SIG-M5 treated with dmso at 0.1 percent for 504 hours (cell line): ENCODE data around the gene TMEM250.

Experiments
- DNase-seq: peaks from one replicate; lab custom pipeline; 2025; ENCODE audit not compliant: unreplicated experiment; lab: John Stamatoyannopoulos, UW

TMEM250 gene

DNA sequence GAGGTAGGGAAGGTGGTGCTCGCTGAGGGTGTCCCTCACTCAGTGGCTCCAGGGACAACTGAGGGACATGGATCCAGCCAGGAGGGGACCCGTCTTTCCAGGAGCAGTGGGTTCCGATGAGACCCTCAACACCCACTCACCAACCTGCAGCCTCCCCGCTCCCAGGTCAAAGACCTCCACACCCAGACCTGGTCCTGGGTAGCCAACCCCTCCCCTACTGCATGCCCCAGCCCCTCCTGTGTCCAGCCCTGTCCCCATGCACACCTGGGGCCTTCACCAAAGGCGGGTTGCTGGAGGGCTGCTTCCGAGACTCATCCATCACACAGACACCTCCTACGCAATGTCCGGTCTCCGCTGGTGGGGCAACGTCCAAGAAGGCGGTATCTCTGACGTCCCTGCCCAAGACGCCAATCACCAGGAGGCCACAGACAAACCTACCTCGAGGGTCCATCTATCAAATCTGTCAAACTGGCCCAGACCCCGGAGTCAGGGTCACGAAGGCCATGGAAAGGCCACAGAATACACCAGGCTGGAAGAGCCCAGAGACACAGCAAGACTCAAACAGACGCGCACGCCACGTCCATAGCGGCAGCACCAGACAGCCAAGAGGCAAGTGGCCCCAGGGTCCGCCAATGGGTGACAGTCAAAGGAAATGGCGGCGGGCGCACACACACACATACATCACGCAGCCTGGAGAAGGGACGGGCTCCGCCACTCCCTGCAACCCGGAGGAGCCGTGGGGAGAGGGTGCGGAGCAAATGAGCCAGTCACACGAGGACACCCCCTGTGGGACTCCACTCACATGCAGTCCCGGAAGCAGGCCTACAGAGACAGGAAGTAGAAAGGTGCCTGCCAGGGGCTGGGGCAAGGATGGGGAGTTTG is 34.4 kb downstream of the TMEM250 start:
- DNase-seq = no peak

DNA sequence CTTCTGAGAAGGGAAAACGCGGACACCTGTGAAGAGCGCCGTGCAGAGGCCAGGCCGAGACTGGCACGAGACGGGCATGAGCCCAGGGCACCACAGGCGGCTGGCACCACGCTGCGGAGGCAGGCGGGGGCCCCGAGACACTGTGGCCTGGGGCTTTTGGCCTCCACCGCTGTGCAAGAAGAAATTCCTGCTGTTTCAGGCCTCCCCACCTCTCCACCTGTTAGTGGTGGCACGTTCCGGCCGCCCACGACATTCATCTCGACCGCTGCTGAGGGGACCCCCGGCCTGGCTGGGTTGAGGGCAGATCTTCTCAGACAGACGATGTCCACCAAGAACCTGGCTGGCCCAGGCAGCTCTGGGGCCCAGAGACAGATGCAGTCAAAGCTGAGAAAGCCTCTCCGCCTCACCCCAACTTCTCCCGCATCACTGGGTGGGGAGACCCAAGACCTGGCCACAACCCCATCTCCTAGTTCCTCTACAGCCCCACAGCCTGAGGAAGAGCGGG is 35.1 kb downstream of the TMEM250 start:
- DNase-seq = no peak

DNA sequence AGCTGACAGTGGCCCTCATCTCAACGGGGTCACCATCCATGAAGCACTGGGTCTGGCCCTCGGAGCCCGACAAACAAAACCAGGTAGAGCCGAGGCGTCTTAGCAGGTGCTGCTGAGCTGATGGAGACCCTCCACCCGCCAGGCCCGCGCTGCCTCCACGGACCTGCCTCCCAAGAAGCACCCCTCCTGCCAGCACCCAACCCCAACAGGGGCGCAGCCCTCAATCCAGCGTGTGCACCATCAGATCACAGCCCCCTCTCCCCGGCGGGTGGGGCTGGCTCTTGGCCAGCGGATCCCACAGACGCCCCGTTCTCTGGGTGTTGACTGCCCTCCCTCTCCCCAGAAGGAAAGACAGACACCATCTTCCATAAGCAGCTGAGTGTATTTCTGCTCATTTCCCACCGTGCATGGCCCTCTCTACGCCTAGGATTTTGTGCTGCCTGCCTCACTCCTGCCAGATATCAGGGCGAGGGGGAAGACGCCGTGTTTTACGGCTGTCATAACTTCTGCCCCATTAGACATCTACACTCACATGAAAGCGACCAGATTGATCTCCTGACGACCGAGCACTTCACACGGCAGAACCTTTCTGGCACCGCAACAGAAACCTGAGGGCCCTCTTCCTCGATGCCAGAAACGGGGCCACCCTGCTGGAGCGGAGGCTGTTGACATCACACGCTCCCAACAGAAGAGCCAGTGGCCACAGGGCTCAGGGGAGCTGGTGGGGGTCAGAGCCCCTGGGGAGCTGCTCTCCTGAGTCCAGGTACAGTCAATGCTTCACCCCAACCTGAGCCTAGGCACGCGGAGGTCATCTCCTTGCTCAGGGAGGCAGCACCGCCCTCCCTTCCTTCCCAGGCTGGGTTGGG is 35.9 kb downstream of the TMEM250 start:
- DNase-seq = no peak

DNA sequence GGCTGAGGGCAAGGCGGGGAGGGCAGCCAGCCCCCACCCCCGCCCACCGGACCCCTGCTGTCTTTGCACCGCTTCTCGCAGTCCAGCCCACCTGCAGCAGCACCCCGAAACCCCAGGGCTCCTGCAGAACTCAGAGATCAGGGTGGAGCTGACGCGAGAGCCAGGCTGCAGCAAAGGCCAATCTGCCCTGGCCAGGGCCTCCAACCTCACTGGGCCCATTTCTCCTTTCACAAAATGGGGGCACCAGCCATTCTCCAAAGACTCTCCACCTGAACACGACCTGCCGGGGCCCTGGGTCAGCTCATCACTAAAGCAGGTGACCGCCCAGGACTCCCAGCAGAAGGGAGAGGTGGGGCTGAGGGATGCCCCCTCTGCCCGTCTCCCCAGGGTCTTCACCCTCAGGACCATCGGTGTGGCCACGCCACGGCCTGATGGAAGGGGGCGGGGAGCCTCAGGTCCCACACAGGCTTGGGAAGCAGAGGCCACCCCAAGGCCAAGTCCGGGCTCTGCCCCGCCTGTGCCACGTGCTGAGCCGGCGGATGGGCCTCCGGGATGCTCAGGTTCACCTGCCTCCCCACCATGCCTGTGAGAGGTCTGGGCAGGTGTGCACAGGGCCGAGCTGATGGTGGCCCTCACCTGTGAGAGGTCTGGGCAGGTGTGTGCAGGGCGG is 36.7 kb downstream of the TMEM250 start:
- no peak for DNase-seq

DNA sequence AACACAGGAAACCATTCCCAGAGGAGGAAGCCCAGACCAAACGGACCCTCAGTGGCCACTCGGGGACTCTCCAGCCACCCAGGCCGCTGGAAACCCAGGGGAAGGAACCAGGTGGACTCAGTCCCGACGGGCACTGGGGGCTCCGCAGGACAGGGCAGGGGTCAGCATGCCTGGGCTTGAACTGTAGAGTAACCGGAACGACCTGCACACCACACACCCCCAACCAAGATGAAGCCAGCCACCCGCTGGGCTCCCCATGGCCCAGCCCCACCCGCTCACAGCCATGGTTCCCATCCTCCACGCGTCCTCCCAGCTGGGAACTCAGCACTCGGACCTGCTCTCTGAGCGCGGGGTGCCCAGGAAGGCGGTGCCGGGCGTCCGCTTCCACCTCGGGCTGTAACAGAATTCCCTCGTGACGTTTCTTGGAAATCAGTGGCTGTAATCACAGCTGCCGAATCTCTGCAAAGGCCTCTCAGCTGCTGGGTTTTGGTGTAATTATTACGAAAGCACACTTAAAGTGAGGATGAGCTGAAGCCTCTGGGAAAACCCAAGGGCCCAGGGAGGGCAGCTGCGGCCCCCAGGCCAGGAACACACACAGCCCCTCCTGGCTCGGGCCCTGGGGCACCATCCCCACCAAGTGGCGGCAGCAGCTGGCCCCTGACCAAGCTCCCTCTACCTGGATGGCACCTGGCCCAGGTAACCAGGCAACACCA is 37.4 kb downstream of the TMEM250 start:
- DNase-seq = no peak

DNA sequence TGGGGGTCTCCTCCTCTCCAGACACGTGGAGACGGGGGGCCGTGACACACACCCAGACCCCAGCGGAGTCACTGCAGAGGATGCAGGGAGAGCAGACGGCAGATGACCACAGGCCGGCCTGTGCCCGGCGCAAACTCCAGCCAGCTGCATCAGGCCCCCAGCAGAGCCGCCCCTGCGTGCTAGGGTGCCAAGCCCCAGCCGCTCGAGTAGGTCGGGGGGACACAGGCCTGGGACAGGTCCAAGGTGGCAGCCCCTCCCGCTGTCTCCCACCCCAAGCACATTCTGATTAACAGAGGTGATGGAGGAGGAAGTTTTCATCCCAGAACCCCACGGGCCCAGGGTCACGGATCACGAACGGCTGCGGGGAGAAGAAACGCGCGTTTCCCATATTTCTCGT is 38.0 kb downstream of the TMEM250 start:
- no peak for DNase-seq

DNA sequence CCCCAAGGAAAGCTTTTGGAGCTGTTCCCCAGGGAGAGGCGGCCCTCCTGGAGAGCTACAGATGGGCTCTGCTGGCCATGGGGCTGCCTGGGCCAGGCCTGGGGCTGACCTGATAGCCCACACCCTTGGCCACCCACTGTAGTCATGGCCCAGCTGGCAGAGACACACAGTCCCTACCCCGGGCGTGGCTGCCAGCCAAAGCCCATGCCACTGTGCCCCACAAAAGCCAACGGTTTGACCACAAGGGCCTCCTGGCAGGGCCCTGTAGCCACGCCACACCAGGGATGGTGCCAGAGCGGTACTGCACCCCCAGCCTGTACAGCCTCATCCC is 38.8 kb downstream of the TMEM250 start:
- no peak for DNase-seq

DNA sequence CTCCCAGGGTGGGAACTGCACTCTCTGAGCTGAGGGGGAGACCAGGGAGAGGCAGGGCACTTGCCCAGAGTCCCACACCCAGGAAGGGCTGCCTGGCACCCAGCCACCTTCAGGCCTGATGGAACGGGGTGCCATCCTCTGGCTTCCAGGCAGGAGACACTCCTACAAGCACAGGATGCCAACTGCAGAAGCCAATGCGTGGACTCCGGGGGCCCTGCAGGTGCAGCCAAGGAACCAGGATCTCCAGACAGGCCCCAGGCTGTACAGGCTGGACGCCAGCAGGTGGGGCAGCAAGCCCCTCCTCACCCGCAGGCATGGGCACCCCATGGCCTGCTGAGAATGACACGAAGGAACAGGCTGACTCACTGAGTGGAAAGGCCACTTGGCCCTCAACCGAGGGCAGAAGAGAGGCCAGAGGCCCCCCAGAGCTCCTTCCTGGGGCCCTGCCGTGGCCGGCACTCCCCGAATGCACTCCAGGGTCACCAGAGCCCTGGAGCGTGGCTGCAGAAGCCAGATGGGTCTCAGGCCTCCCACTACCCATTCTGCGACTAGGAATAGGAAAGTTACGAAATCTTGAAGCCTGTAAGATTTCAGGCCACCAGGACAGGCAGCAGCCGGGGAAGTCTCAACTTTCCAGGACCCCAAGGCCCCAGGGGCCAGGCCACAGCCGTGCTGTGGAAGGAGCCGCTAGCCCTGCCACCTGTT is 39.3 kb downstream of the TMEM250 start:
- no peak for DNase-seq

DNA sequence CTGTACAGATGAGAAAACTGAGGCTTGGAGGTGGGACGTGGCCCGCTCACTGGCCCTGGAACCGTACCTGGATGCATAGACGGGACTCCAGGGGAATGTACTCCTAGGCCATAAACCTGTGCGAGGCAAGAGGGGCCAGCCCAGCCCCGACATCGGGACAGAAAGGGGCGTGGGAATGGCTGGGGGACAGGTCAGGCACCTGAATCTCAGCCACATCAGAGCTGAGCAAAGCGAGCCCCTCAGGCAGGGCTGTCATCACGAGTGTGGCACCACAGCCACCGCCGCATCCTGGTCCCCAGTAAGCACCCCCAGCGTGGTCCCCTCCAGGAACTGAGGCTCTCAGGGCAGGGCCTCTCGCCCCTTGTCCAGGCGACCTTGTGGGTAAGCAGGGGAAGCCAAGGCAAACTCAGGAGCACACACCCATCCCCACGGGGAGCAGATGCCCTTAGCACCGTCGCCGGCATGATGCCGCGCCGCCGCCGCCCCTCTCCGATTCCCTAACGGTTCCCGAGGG is 40.1 kb downstream of the TMEM250 start:
- no peak for DNase-seq

DNA sequence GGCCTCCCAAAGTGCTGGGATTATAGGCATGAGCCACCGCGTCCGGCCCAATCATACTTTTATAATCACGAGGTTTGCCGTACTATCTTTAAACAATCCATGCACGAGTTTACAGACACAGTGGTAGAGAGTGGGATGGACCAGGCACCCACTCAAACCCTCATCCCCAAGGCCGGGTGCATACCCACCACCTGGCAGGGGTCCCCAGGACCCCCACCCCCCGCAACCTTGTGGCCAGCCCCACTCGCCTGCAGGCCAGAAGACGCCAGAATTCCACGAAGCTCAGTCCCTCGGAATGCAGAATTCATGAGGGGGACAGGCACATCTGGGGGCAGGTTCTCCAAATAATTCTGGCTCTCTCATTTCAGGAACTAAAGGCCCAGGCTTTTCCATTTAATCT is 40.7 kb downstream of the TMEM250 start:
- DNase-seq = no peak

DNA sequence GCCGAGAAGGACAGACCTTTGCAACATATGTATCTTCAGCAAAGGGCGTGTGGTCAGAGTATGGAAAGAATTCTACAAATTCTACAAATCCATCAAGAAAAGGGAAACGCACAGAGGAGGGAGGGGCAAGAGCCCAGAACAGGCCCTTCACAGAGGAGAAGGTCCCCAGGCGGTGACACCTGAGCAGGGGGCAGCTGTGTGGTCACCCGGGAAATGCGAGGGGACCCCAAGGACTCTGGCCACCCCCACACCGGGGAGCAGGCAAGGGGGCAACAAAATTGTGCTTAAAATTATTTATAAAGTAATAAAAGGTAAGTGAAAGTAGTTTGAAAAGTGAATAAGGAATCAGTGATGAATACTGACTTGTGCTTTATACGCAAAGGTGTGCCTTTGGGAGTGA is 41.2 kb downstream of the TMEM250 start:
- no peak for DNase-seq

DNA sequence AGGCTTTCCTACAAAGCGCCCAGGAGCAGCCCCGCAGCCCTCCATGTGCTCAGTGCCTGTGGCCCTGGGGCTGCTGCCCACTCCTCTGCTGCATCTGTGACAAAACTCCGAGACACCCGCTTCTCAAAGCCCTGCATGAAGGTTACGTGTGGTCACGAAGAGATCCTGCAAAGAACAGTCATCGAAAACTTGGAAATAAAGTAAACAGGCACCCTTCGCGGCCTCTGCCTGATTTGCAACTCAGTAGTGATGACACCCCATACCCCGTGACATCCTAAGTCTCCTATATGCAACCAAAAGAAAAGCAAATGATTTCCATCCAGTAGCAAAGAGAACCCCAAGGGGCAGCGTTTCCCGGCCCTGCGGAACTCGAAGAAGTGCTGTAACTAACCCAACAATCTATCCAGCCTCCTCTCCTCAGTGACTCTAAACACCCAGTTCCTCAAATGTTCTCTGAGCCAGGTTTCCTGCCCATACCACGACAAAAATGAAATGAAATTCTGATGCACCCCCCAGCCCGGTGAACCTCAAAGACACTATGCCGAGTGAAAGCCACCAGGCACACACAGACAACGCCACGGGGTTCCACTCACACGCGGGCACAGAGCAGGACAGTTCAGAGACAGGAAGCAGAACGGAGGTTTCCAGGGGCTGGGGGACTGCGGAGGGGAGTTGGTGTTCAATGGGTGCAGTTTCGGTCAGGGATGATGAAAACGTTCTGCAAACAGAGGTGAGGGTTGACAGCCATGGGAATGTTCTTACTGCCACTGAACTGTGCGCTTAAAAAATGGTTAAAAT is 42.6 kb downstream of the TMEM250 start:
- DNase-seq = no peak

DNA sequence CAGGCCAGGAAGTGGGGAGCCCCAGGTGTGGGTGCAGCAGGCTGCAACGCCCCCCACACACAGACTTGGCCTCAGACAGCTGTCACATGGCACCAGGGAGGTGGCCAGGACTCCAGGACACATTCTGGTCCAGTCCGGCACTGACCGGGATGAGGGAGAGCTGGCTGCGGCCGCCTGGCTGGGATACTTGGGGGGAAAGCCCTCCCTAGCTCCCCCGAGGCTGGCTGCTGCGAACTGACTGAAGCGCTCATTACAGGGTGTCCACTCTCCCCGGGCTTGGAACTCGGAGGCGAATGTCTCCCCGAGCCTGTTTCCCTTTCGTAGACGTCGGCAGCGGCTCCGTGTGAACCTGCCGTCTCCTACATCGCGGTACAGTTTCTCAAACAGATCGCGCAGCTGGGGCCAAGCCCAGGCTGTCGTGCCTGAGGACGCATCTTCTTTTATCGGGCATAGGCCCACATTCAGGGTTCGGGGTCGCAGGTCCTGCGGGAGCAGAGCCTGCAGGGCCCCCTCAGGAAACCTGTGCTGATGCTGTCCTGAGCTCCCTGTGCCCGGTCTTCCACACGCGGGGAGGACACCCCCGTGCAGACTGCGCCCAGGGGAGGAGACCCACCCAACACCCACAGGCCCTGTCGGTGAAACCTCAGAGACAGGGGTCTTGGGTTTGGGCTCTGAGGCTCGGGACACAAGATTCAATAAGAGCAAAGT is 43.4 kb downstream of the TMEM250 start:
- no peak for DNase-seq

DNA sequence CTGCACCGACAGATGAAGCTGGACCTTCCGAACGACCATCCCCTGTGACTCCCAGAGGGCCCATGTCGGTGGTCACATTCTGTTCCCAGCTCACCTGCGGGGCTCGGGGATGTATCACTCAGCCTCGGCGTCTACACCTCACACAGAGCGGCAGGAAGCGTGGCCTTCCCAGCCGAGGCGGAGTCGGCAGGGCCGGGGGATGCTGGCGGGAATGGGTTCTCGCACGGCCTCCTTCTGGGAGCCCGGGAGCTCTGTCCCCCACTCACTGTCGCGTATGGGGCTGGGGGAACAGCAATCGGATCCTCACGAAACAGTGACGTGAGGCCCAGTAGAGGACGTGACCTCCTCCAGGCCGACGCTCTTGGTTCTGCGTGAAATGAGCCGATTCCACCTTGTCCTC is 44.0 kb downstream of the TMEM250 start:
- DNase-seq = no peak
